Activated naive CD4-positive, alpha-beta T cell treated with anti-CD3 and anti-CD28 coated beads, Interleukin-2, amount 10 ng/mL, durations not matched to agents 7 days and 5 days (primary cell): ENCODE results near the gene DAZAP2.
A peak's percentile ranks its signal among the peaks of the same experiment; 100 is the strongest.
"Not testable (repeated sequence)": the region's sequence is repeated elsewhere in the genome, so short reads cannot be mapped to it uniquely, and the experiment has no call there.

Experiments
- CTCF ChIA-PET: fragments of 350-600 bp; sonication (Branson Sonifier 250); formaldehyde crosslinking; loops from one replicate; lab custom pipeline; 2021; ENCODE audit warnings: antibody characterized with exemption; lab: Charles Lee
- DNase-seq: peaks from one replicate; pipeline ENCODE4 v3.0.0-alpha.2; 2020
- H3K27ac Mint-ChIP-seq: one replicate; pipeline ENCODE4 v1.8.0; 2021; ENCODE audit warnings: mild to moderate bottlenecking, moderate library complexity, mixed read lengths
- H3K27me3 Mint-ChIP-seq: one replicate; pipeline ENCODE4 v1.8.0; 2021; ENCODE audit warnings: mild to moderate bottlenecking, mixed read lengths
- H3K36me3 Mint-ChIP-seq: one replicate; pipeline ENCODE4 v1.8.0; 2021; ENCODE audit warnings: mixed read lengths
- H3K4me1 Mint-ChIP-seq: one replicate; pipeline ENCODE4 v1.8.0; 2021; ENCODE audit warnings: mixed read lengths
- H3K4me3 Mint-ChIP-seq: one replicate; pipeline ENCODE4 v1.8.0; 2021; ENCODE audit warnings: mild to moderate bottlenecking, moderate library complexity, mixed read lengths
- H3K9me3 Mint-ChIP-seq: one replicate; pipeline ENCODE4 v1.8.0; 2021; ENCODE audit warnings: mixed read lengths

DAZAP2 gene

GRCh38 chr12:51275088-51275487, 36.5 kb downstream of the DAZAP2 start:
- no peak overlapping the region for H3K4me3 Mint-ChIP-seq
- DNase-seq, result no peak
- CTCF ChIA-PET, result interaction anchor here (1.0 to 1.6 kb wide), 2 partner anchors 13 to 66 kb away, joined by 3 to 4 read pairs; no protein-coding TSS in a partner anchor
- peaks cover 11% of the 10 kb centered on the region for H3K4me1 Mint-ChIP-seq
- no peak overlapping the region for H3K27ac Mint-ChIP-seq
- H3K36me3 Mint-ChIP-seq, result peaks cover under 1% of the 10 kb centered on the region
- peaks cover 29% of the 10 kb centered on the region for H3K27me3 Mint-ChIP-seq
- no peaks in the 10 kb centered on the region for H3K9me3 Mint-ChIP-seq

GRCh38 chr12:51281202-51281924, 42.7 kb downstream of the DAZAP2 start:
- H3K4me3 Mint-ChIP-seq, result no peak overlapping the region
- no peaks in the 10 kb centered on the region for H3K27me3 Mint-ChIP-seq
- H3K4me1 Mint-ChIP-seq, result peaks cover 5% of the 10 kb centered on the region
- CTCF ChIA-PET, result interaction anchor here (0.6 to 1.1 kb wide), 2 partner anchors 28 to 522 kb away, joined by 3 to 4 read pairs; no protein-coding TSS in a partner anchor
- no peak for DNase-seq
- peaks cover 29% of the 10 kb centered on the region for H3K36me3 Mint-ChIP-seq
- H3K27ac Mint-ChIP-seq, result peak overlapping the region; percentile 7
- H3K9me3 Mint-ChIP-seq, result no peaks in the 10 kb centered on the region

- Mint-ChIP-seq H3K4me1 (peaks cover 5% of the 10 kb centered on the region), H3K36me3 (peaks cover 45% of the 10 kb centered on the region), H3K27me3 (no peaks in the 10 kb centered on the region), H3K9me3 (no peaks in the 10 kb centered on the region), H3K27ac (no peak overlapping the region), H3K4me3 (no peak overlapping the region)
- CTCF ChIA-PET, result interaction anchor here (1.6 kb wide), 1 partner anchor 10 kb away, joined by 5 read pairs; no protein-coding TSS in a partner anchor
- no peak for DNase-seq
Observed at GRCh38 chr12:51285843-51286242, 47.2 kb downstream of the DAZAP2 start.

GRCh38 chr12:51291603-51292513, 53.2 kb downstream of the DAZAP2 start:
- not testable (repeated sequence) for DNase-seq, H3K9me3 Mint-ChIP-seq, H3K27me3 Mint-ChIP-seq, H3K4me3 Mint-ChIP-seq
- H3K4me1 Mint-ChIP-seq, result peaks cover 11% of the 10 kb centered on the region
- CTCF ChIA-PET, result interaction anchor here (0.6 to 0.8 kb wide), 3 partner anchors 31 to 75 kb away, joined by 3 to 5 read pairs (median 3); no protein-coding TSS in a partner anchor
- peaks cover 53% of the 10 kb centered on the region for H3K36me3 Mint-ChIP-seq
- peak overlapping the region; percentile 46 for H3K27ac Mint-ChIP-seq
